Measurements from ENCODE around the gene AOAH.

AOAH gene

GRCh38 chr7:36626111-36626510 lies 98.2 kb downstream of the AOAH start:
- no peak for DNase-seq

- no peak for DNase-seq
These were observed 99.0 kb downstream of the AOAH start for GRCh38 chr7:36625247-36625646.

- no peak for DNase-seq
These were observed 101.0 kb downstream of the AOAH start for GRCh38 chr7:36623247-36623646.

GRCh38 chr7:36621396-36621795 lies 102.9 kb downstream of the AOAH start:
- DNase-seq = no peak

GRCh38 chr7:36620166-36620708 lies 104.1 kb downstream of the AOAH start:
- no peak for DNase-seq

- no peak for DNase-seq
These were observed 106.9 kb downstream of the AOAH start for GRCh38 chr7:36617408-36617807.

GRCh38 chr7:36615852-36616540 lies 108.3 kb downstream of the AOAH start:
- DNase-seq = no peak

- no peak for DNase-seq
These were observed 109.3 kb downstream of the AOAH start for GRCh38 chr7:36614959-36615358.

- no peak for DNase-seq
These were observed 111.2 kb downstream of the AOAH start for GRCh38 chr7:36613031-36613614.

- no peak for DNase-seq
These were observed 112.6 kb downstream of the AOAH start for GRCh38 chr7:36611703-36612102.

- DNase-seq = no peak
These were observed 116.6 kb downstream of the AOAH start for GRCh38 chr7:36607721-36608095.

- no peak for DNase-seq
These were observed 117.1 kb downstream of the AOAH start for GRCh38 chr7:36606976-36607720.

GRCh38 chr7:36606153-36606975 lies 117.9 kb downstream of the AOAH start:
- DNase-seq = no peak

GRCh38 chr7:36605261-36606051 lies 118.8 kb downstream of the AOAH start:
- peak; percentile 7 for DNase-seq

GRCh38 chr7:36604806-36605205 lies 119.5 kb downstream of the AOAH start:
- DNase-seq = peak; percentile 30

- no peak for DNase-seq
These were observed 121.1 kb downstream of the AOAH start for GRCh38 chr7:36602934-36603887.

- no peak for DNase-seq
These were observed 121.8 kb downstream of the AOAH start for GRCh38 chr7:36602511-36602910.

- no peak for DNase-seq
These were observed 122.7 kb downstream of the AOAH start for GRCh38 chr7:36601601-36602000.

- peak; percentile 51 for DNase-seq
These were observed 123.3 kb downstream of the AOAH start for GRCh38 chr7:36600869-36601530.

- DNase-seq = no peak
These were observed 124.0 kb downstream of the AOAH start for GRCh38 chr7:36600314-36600682.

All from fibroblast of skin of right biceps (primary cell).